GM23338 (cell line): Measurements from ENCODE around the gene PHACTR1. TPM values are rescaled to one million over a fixed set of nuclear protein-coding genes. Genes with fewer than 3 reads are reported as not detected.

Source experiments
- ATAC-seq: fragments of 200-7000 bp; cut with Tn5 transposase; 3 replicates; pipeline ENCODE4 v1.9.1; 2020
- DNase-seq: peaks from one replicate; pipeline ENCODE4 v3.0.0-alpha.2; 2015; ENCODE audit warnings: low spot score
- H2AFZ ChIP-seq: fragments of 200-600 bp; sonication (generic); 2 replicates; pipeline ENCODE4 v1.8.0; 2016; ENCODE audit warnings: antibody characterized with exemption, mild to moderate bottlenecking, moderate library complexity
- H3F3A ChIP-seq: fragments of 200-600 bp; sonication (generic); replicated peaks from 2 replicates; pipeline ENCODE4 v1.8.0; 2017; ENCODE audit warnings: antibody characterized with exemption, mixed run types, low read depth
- H3K27ac ChIP-seq: fragments of 200-600 bp; sonication (generic); 2 replicates; pipeline ENCODE4 v1.6.1; 2016; ENCODE audit warnings: low read depth
- H3K27me3 ChIP-seq: fragments of 200-600 bp; sonication (generic); 2 replicates; pipeline ENCODE4 v1.8.0; 2016; ENCODE audit warnings: mild to moderate bottlenecking, mixed run types, moderate library complexity; ENCODE audit not compliant: insufficient read depth
- H3K36me3 ChIP-seq: fragments of 200-600 bp; sonication (generic); 2 replicates; pipeline ENCODE4 v1.8.0; 2016; ENCODE audit warnings: mild to moderate bottlenecking; ENCODE audit not compliant: insufficient read depth
- H3K4me1 ChIP-seq: fragments of 200-600 bp; sonication (generic); 2 replicates; pipeline ENCODE4 v1.8.0; 2016; ENCODE audit warnings: mild to moderate bottlenecking, moderate library complexity; ENCODE audit not compliant: insufficient read depth
- H3K4me2 ChIP-seq: fragments of 200-600 bp; sonication (generic); 2 replicates; pipeline ENCODE4 v1.7.1; 2017; ENCODE audit warnings: mixed run types
- H3K4me3 ChIP-seq: fragments of 200-600 bp; sonication (generic); 2 replicates; pipeline ENCODE4 v1.6.1; 2016; ENCODE audit warnings: mixed run types
- H3K79me2 ChIP-seq: fragments of 200-600 bp; sonication (generic); replicated peaks from 2 replicates; pipeline ENCODE4 v1.8.0; 2017; ENCODE audit warnings: mild to moderate bottlenecking; ENCODE audit not compliant: insufficient read depth
- H3K9me2 ChIP-seq: fragments of 200-600 bp; sonication (generic); 2 replicates; pipeline ENCODE4 v1.8.0; 2017; ENCODE audit not compliant: insufficient read depth
- H4K20me1 ChIP-seq: fragments of 200-600 bp; sonication (generic); replicated peaks from 2 replicates; pipeline ENCODE4 v1.8.0; 2017; ENCODE audit warnings: mild to moderate bottlenecking; ENCODE audit not compliant: insufficient read depth
- H3K27ac Mint-ChIP-seq: 2 replicates; pipeline ENCODE4 v1.8.0; 2020; ENCODE audit warnings: inconsistent platforms, mild to moderate bottlenecking, moderate library complexity, mixed read lengths
- H3K27me3 Mint-ChIP-seq: 3 replicates; pipeline ENCODE4 v1.8.0; 2022; ENCODE audit warnings: low read depth, mild to moderate bottlenecking, moderate library complexity, mixed read lengths, inconsistent platforms; ENCODE audit not compliant: insufficient read depth, poor library complexity
- H3K36me3 Mint-ChIP-seq: 3 replicates; pipeline ENCODE4 v1.8.0; 2021; ENCODE audit warnings: low read depth, mild to moderate bottlenecking, inconsistent platforms, moderate library complexity, mixed read lengths
- H3K4me1 Mint-ChIP-seq: 3 replicates; pipeline ENCODE4 v1.8.0; 2020; ENCODE audit warnings: mild to moderate bottlenecking, inconsistent platforms, mixed read lengths
- H3K4me3 Mint-ChIP-seq: 3 replicates; pipeline ENCODE4 v1.8.0; 2021; ENCODE audit warnings: moderate library complexity, mild to moderate bottlenecking, inconsistent platforms, mixed read lengths
- H3K9me3 Mint-ChIP-seq: 3 replicates; pipeline ENCODE4 v1.8.0; 2020; ENCODE audit warnings: moderate library complexity, mild to moderate bottlenecking, inconsistent platforms, mixed read lengths
- EZH2phosphoT487 ChIP-seq: fragments of 200-600 bp; sonication (generic); IDR thresholded peaks from one replicate; pipeline ENCODE4 v1.8.1; 2018; ENCODE audit warnings: antibody characterized with exemption; ENCODE audit not compliant: unreplicated experiment
- JUNB ChIP-seq: IDR thresholded peaks from one replicate; pipeline ENCODE4 v1.6.1; 2016; ENCODE audit warnings: antibody characterized with exemption; ENCODE audit not compliant: unreplicated experiment
- NANOG ChIP-seq: IDR thresholded peaks from 2 replicates; pipeline ENCODE4 v1.6.1; 2016; ENCODE audit warnings: antibody characterized with exemption, borderline replicate concordance
- ZNF331 ChIP-seq: fragments of 250-450 bp; sonication (Bioruptor Pico); IDR thresholded peaks from 2 replicates; pipeline ENCODE4 v1.5.0; 2020; ENCODE audit warnings: low read depth, mild to moderate bottlenecking, moderate library complexity
- ZNF462 ChIP-seq: fragments of 250-450 bp; sonication (Bioruptor Pico); IDR thresholded peaks from 2 replicates; pipeline ENCODE4 v1.5.0; 2020; ENCODE audit warnings: mild to moderate bottlenecking, moderate library complexity
- polyA plus RNA-seq: library from polyadenylated mRNA; unstranded; fragments of >200 nt; fragmentation: Nextera tagmentation; extraction: Ambion mirVana; gene quantifications from 2 replicates; pipeline ENCODE4 v1.2.1, GENCODE V29; 2016
- total RNA-seq: library from RNA; depleted of rRNA; stranded (reverse); fragments of >200 nt; shearing (Covaris generic); gene quantifications from 2 replicates; pipeline ENCODE4 v1.2.3, GENCODE V29; 2014

Gene PHACTR1
- total and polyA plus RNA-seq, 2 experiments from 2014 or later: 5.9 to 19.3 TPM

GRCh38 chr6:12977806-12978205, 261.2 kb downstream of the PHACTR1 start:
- ATAC-seq: no peak
- no peak for DNase-seq
- Mint-ChIP-seq H3K4me3 (no peak overlapping the region), H3K27ac (no peak overlapping the region; the same call in 1 of the 2 replicates), H3K4me1 (no peaks in the 10 kb centered on the region), H3K9me3 (peaks cover 4% of the 10 kb centered on the region; the same call in 1 of the 3 replicates), H3K27me3 (peaks cover 2% of the 10 kb centered on the region), H3K36me3 (peaks cover 5% of the 10 kb centered on the region; the same call in 2 of the 3 replicates)
- no peak overlapping the region for H2AFZ ChIP-seq
- no peaks in the 10 kb centered on the region for H3K27me3 ChIP-seq
- H3K27ac ChIP-seq: no peak overlapping the region
- H3K9me2 ChIP-seq: no peaks in the 10 kb centered on the region
- no peaks in the 10 kb centered on the region for H3F3A ChIP-seq
- H3K79me2 ChIP-seq: no peaks in the 10 kb centered on the region
- no peaks in the 10 kb centered on the region for H3K36me3 ChIP-seq
- no peak overlapping the region for H3K4me2 ChIP-seq
- no peaks in the 10 kb centered on the region for H4K20me1 ChIP-seq
- H3K4me1 ChIP-seq: no peaks in the 10 kb centered on the region
- H3K4me3 ChIP-seq: no peak overlapping the region
- no peak for TF ChIP-seq NANOG
- no peak for TF ChIP-seq EZH2phosphoT487
- no peak for TF ChIP-seq ZNF331 (CRISPR knock-in tag)
- no peak for TF ChIP-seq ZNF462 (CRISPR knock-in tag)

GRCh38 chr6:12980741-12981140, 264.2 kb downstream of the PHACTR1 start:
- Histone ChIP-seq H4K20me1 (no peaks in the 10 kb centered on the region), H2AFZ (no peak overlapping the region), H3F3A (no peaks in the 10 kb centered on the region), H3K9me2 (no peaks in the 10 kb centered on the region), H3K36me3 (no peaks in the 10 kb centered on the region), H3K79me2 (no peaks in the 10 kb centered on the region), H3K4me1 (no peaks in the 10 kb centered on the region), H3K27me3 (no peaks in the 10 kb centered on the region), H3K4me2 (no peak overlapping the region), H3K27ac (no peak overlapping the region), H3K4me3 (no peak overlapping the region)
- Mint-ChIP-seq H3K9me3 (peaks cover 4% of the 10 kb centered on the region; the same call in 1 of the 3 replicates), H3K4me3 (no peak overlapping the region), H3K27me3 (peaks cover 2% of the 10 kb centered on the region), H3K27ac (no peak overlapping the region), H3K36me3 (peaks cover 5% of the 10 kb centered on the region; the same call in 2 of the 3 replicates), H3K4me1 (no peaks in the 10 kb centered on the region)
- no peak for ATAC-seq
- TF ChIP-seq JUNB: no peak
- TF ChIP-seq EZH2phosphoT487: no peak
- DNase-seq: no peak
